ENCODE results near the gene TCF20.

The TCF20 gene

DNA sequence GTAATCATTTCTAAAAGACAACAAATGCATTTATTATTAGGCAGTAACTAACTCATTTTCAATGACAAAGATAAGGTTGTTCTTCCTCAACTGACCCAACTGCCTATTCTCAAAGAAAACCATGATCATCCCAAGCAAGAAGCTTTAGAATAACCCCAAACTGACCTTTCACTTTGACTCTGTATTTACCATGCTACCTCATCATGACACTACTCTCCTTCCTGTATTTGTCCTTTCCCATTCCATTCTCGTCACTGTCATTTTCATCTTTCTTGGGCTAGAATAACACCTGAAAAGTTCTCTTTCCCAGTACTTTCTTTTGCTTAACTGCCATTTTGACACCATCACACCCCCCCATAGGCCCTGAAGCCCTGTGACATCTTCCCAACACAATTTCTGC lies 48.3 kb downstream of the TCF20 start:
- Histone ChIP-seq H3K36me3 (no peaks in the 10 kb centered on the region), H3K27me3 (no peaks in the 10 kb centered on the region), H3K9me3 (no peaks in the 10 kb centered on the region), H3K4me1 (no peaks in the 10 kb centered on the region), H3K4me3 (ENCODE audit: low read depth, low read length) (no peak overlapping the region)
- TF ChIP-seq, protein P1, sequence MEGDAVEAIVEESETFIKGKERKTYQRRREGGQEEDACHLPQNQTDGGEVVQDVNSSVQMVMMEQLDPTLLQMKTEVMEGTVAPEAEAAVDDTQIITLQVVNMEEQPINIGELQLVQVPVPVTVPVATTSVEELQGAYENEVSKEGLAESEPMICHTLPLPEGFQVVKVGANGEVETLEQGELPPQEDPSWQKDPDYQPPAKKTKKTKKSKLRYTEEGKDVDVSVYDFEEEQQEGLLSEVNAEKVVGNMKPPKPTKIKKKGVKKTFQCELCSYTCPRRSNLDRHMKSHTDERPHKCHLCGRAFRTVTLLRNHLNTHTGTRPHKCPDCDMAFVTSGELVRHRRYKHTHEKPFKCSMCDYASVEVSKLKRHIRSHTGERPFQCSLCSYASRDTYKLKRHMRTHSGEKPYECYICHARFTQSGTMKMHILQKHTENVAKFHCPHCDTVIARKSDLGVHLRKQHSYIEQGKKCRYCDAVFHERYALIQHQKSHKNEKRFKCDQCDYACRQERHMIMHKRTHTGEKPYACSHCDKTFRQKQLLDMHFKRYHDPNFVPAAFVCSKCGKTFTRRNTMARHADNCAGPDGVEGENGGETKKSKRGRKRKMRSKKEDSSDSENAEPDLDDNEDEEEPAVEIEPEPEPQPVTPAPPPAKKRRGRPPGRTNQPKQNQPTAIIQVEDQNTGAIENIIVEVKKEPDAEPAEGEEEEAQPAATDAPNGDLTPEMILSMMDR (IDR thresholded peaks at IDR 0.05; ENCODE audit: low read depth, low read length), result no peak
- no peak for DNase-seq
